ENCODE results near the gene SPACA7.
"Not testable (repeated sequence)": the region's sequence is repeated elsewhere in the genome, so short reads cannot be mapped to it uniquely, and the experiment has no call there.

The SPACA7 gene

DNA sequence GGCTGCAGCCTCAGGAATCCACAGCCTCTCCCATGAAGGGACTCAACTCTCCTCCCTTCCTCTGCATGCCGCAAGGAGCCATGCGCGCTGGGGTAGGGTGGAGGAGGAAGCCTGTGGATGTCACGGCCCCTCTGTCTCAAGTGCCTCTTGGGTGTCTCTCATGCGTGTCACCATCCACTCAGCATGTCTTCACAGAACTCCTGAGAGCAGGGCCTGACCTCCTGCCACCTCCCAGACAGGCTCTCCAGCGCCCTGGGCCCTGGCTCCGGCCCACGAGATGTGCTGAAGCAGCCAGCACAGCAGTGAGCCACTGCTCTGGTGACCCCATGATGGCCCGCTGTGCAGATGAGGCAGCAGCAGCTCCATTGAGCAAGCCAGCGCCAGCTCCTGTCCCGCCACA is 25.9 kb upstream of the SPACA7 start:
- DNase-seq (ENCODE audit: low spot score) = no peak

DNA sequence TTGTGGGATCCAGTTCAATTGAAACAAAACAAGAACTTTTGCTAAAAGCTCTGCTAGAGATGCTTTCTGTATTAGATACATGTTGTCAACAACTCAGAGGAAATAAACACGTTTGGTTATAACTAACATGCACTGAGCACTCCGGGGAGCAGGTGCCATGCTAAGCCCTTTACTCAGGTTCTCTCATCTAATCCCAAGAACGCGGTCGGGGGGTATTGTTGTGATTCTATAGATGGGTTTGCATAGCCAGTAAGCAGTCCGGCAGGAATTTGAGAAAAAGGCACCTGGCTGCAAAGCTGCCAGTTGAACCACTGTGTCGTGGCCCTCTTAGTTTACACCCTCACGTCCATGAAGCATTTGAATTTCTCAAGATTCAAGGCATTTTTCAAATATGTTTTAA is 24.3 kb upstream of the SPACA7 start:
- no peak for DNase-seq (ENCODE audit: low spot score)

GRCh38 chr13:112353856-112354255 is 22.3 kb upstream of the SPACA7 start:
- no peak for DNase-seq (ENCODE audit: low spot score)

DNA sequence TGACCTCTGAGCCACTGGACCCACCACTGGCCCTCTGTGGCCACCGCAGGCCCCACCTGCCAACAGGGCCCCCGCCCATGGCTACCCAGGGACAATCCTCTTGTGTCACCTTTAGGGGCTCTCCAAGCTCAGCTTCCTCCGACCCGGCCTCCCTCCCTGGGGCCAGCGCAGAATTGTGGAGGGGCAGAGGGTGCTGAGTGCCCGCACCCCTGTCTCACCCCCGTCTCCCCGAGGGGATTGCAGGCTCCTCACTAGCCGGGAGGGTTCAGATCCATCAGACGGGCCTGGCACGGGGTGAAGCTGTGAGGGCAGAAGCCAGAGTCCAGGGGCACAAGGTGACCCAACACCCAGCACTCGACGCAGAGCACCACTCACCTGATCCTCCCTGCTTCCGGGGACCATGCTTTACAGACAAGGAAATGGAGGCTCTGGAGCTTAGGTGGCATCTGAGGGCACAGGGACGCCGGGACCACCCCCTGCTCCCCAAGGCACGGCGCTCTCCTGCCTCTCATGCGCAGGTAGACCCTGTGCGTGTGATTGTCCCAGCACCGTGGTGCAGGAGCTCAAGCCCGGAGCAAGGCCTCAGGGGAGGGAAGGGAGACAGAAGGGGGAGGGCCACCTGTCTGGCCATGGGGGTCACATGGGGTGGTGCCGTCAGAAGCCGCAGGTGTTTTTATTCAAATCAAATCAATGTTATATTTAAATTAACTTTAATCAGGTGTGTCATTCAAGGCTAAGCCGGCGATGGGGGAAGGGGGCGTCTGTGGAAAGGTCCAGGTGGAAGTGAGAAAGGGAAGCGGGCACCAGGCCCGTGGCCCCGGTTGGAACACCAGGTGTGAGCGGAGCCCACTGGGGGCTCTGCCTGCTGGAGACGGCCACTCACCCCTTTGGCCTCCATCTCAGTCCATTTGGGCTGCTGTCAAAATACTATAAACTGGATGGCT is 21.6 kb upstream of the SPACA7 start:
- DNase-seq (ENCODE audit: low spot score) = no peak

DNA sequence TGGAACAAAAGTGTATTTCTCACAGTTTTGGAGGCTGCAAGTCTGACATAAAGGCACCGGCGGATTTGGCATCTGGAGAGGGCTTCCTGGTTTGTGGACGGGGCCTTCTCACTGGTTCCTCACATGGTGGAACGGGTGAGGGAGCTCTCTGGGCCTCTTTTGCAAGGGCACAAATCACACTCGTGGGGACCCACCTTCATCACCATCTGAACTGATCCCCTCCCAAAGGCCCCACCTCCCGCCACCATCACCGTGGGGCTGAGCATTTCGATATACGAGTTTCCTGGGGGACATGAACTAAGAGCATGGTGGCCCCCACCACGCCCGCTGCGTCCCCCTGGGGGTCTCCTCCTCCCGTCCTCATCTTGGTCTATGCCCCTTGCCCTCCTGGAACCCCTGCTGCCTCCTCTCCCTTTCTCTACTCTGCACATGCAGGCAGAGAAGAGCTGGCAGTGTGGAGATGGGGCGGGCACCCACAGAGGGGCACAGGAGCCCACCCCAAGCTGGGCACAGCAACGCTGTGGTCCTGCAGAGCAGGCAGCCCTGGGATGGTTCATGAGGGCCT is 20.8 kb upstream of the SPACA7 start:
- no peak for DNase-seq (ENCODE audit: low spot score)

- DNase-seq (ENCODE audit: low spot score) = no peak
Observed at GRCh38 chr13:112356190-112356589, 20.0 kb upstream of the SPACA7 start.

DNA sequence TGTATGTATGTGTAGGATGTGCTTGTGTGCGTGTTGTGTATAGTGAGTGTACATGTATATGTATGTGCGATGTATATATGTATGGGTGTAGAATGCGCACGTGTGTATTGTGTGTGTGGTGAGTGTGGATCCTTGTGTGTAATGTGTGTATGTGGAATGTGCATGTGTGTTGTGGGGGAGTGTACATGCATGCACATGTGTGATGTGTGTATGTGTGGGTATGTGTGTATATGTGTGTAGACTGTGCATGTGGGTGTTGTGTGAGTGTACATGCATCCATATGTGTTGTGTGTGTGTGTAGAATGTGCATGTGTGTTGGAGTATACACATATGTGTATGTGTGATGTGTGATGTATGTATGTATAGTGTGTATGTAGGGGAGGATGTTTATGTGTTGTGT is 18.0 kb upstream of the SPACA7 start:
- no peak for DNase-seq (ENCODE audit: low spot score)

DNA sequence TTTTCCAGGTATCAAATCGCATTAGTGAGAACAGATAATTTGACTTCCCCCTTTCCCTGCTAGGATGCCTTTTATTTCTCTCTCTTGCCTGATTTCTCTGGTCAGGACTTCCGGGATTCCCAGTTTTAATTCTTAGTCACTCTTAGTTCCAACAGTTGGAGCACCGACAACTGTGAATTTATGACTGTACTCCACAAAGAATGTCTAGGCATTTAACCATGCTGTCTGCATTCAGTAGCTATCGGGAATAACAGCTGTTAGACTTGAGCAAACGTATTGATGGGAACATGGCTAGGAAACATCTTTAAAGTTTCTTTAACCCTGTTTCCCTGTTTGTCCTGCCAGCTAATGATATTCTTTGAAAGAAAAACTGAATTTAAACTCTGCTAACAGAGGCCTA is 14.1 kb upstream of the SPACA7 start:
- no peak for DNase-seq (ENCODE audit: low spot score)

- DNase-seq (ENCODE audit: low spot score) = no peak
Observed at GRCh38 chr13:112363867-112364528, 12.2 kb upstream of the SPACA7 start.

DNA sequence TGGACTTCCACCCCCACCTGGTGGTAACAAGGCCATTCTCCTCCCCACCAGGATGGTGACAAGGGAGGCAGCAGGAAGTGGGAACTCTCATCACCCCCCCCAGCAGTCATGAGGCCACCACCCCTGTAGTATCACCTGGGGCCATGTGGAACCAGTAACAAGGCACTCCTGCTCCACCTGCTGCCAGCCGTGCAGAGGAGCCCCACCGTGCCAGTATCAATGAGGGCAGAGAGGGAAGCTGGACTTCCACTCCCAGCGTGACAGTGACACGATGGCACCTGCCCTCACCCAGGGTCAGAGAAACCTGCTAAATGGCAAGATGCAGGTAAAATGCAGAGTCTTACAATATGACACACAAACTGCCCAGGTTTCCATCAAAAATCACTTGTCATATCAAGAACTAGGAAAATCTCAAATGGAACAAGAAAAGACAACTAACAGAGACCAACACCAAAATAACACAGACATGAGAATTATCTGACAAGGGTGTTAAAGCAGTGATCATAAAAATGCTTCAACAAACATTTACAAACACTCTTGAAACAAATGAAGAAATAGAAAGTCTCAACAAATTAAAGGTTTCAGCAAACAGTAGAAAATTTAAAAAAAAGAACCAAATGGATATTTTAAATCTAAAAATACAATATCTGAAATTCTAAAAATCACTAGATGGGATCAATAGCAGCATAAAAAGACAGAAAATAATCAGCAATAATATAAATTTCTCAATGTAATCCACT is 9.1 kb upstream of the SPACA7 start:
- DNase-seq (ENCODE audit: low spot score) = no peak

DNA sequence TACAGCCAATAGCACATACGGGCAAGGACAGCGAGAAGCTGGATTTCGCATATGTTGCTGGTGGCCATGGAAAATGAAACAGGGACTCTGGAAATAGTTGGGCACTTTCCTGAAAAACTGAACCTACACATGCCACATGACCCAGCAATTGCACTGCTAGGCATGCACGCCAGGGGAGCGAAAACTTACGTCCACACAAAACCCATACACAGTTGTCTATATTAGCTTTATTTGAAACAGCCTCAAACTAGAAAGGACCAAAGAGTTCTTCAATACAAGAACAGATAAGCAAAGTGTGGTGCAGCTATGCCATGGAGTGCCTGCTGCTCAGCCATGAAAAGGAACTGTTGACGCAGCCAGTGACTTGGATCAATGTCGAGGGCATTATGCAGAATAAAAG is 7.3 kb upstream of the SPACA7 start:
- DNase-seq (ENCODE audit: low spot score) = no peak

DNA sequence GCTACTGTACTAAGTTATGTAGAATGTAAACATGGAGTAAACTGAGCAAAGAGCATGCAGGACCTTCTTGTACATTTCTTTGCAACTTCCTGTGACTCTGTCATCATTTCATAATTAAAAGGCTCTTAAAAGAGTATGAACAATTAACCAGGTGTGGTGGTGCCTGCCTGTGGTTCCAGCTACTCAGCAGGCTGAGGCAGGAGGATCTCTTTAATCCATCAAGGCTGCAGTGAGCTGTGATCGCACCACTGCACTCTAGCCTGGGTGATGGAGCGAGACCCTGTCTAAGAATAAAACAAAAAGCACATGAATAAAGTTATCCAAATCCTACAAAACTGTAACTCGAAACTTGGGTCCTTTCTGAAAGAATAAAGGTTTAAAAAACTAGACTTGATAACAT is 5.8 kb upstream of the SPACA7 start:
- DNase-seq (ENCODE audit: low spot score) = no peak

GRCh38 chr13:112374271-112374670 is 1.9 kb upstream of the SPACA7 start:
- no peak for DNase-seq (ENCODE audit: low spot score)

DNA sequence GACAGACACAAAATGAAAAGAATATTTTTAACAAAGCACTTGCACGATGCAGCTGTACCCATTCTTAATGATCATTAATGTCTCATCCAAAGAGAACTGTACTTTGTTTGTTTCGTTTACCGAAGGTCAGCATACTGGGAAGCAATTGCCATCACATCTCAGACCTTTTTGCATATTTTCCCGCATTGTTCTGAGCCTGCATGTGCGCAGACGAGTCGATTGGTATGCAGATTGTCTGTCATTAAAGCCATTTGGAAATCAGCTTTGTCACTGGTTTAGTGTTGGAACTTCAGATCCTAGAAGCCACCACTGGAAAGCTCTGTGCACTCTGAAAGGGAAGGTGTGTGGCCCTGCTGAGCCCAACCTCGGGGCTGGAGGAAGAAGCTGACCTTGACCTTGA is 15.6 kb downstream of the SPACA7 start:
- DNase-seq (ENCODE audit: low spot score) = no peak

DNA sequence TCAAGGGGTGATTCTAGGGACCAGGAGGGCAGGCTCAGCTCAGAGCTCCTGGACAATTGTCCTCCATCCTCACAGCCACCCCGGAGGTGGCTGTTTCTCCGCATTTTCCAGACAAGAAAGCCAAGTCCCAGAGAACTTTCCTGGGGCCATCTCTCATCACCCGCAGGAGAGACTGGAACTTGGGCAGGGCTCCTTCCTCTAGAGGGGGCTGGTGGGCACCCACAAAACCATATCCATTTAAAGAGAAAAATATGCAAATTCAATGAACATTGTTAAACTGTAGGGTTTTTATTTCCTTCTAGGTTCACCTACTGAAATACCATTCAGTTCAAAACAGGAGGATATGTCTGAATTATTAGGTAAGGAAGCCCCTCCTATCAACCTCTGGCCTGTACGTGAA is 16.6 kb downstream of the SPACA7 start:
- DNase-seq (ENCODE audit: low spot score) = no peak

DNA sequence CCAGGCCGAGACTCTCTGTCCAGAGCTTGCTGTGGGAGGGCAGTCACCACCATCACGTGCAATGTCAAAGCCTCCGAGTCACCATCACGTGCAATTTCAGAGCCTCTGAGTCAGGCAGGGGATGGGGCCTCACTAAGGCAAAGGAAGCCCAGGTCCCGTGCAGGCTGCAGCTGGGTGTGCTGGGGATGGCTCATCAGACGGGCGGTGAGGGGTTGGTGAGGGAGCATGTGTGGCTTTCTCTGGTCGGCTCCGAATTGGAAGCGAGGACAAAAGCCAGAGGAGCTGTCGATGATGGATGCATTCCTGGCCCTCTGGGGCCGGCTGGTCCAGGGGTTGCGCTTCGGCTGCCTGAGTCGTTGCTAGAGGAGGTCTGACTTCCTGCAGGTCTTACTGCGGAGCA is 18.9 kb downstream of the SPACA7 start:
- DNase-seq (ENCODE audit: low spot score) = not testable (repeated sequence)

GRCh38 chr13:112395941-112396340 is 19.8 kb downstream of the SPACA7 start:
- not testable (repeated sequence) for DNase-seq (ENCODE audit: low spot score)

- no peak for DNase-seq (ENCODE audit: low spot score)
Observed at GRCh38 chr13:112397108-112397507, 21.0 kb downstream of the SPACA7 start.

DNA sequence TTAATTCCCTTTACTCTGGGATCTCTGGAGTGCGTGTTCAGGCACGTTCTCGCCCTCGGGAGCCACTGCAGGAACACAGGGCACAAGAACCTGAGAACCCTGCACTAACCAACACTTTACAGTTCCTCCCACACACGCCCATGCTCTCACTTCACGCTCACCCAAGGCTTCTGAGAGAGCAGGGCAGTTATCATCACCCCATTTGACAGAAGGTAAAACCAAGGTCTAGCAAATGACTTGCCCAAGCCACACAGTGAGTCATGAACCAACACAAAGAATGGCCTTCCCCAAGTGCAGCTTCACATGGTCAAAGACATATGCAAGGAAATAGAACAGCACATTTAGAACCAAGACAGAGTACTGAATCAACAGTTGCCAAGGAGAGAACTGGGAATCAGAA is 22.2 kb downstream of the SPACA7 start:
- DNase-seq (ENCODE audit: low spot score) = not testable (repeated sequence)

GRCh38 chr13:112409828-112410227 is 33.7 kb downstream of the SPACA7 start:
- DNase-seq (ENCODE audit: low spot score) = not testable (repeated sequence)

- no peak for DNase-seq (ENCODE audit: low spot score)
Observed at GRCh38 chr13:112416647-112417046, 40.5 kb downstream of the SPACA7 start.

DNA sequence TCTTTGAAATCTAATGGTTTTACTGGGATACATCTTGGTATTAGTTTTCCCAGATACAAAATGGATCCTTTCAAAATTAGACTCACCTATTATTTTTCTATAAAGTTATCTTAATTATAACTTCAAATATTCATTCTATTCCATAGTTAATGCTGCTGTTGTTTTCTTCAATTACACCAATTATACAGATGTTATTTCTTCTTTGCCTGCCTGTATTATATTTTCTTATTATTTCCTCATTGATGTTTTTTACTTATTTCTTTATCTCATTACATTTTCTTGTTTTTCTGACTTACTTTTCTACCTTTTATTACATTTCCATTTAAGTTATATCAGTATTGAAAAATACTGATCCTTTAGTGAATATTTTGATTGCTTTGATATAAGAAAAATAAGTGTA is 40.9 kb downstream of the SPACA7 start:
- DNase-seq (ENCODE audit: low spot score) = no peak

All from hepatic stellate cell (primary cell).